HG02610 (cell line): ENCODE results near the gene TEX19.

Experiments used
- ATAC-seq: cut with Tn5 transposase; IDR thresholded peaks from one replicate; pipeline ENCODE4 v1.9.1; 2021; ENCODE audit warnings: mild to moderate bottlenecking, moderate library complexity; ENCODE audit not compliant: unreplicated experiment

The TEX19 gene

DNA sequence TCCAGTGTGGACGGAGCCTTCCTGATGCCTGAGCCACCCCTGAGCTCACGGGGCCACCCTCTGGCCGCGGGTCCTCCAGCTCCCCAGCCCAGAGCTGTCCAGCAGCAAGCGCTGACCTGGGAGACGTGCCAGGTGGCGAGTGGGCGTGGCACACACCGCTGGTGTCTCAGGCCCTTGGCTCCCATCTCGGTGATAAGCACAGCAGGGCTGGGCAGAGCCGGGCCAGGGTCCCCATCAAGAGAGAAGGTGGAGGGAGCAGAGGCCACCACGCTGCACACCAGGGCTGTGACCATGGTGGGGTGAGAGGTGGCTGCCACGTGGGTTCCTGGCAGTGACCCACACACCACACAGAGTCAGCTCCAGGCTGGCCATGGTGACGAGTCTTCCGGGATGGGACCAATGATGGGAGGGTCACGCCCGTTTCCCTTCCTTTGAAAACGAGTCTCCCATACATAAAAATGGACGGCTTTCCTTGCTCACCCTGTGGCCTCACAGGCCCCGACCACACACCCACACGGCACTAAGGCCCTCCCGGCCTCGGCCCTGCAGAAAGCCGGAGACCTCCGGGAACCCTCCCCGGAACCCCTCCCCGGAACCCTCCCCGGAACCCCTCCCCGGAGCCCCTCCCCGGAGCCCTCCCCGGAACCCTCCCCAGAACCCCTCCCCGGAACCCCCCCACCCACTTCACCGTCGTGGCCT, 29.3 kb downstream of the TEX19 start:
- no peak for ATAC-seq

DNA sequence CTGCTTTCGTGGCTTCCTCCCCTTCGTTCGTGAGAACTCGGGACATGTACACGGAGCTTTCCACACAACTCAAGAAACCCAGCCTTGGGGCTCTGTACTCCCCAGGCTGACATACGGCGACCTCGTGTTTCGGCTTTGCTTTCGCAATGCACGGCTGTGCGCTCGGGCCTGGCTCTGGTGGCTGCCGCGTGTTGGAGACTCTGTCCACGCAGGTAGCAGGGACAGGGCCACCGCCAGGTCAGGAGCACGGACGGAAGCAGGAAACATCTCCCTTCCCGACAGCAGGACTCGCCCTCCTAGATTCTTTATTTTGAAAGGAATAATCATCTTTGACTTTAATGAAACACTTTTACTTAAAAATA, 29.9 kb downstream of the TEX19 start:
- no peak for ATAC-seq

DNA sequence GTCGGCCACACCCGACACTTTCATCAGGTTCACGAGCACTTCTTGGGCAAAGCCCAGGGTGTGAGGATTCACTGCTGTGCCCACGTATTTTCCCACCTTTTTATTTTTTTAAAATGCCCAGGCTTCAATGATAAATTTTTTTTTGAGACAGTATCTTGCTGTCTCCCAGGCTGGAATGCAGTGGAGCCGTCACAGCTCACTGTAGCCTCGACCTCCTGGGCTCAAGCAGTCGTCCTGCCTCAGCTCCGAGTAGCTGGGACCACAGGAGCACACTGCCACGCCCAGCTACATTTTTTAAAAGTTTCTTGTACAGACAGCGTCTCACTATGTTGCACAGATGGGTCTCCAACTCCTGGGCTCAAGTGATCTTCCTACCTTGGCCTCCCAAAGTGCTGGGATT, 30.3 kb downstream of the TEX19 start:
- ATAC-seq: no peak

DNA sequence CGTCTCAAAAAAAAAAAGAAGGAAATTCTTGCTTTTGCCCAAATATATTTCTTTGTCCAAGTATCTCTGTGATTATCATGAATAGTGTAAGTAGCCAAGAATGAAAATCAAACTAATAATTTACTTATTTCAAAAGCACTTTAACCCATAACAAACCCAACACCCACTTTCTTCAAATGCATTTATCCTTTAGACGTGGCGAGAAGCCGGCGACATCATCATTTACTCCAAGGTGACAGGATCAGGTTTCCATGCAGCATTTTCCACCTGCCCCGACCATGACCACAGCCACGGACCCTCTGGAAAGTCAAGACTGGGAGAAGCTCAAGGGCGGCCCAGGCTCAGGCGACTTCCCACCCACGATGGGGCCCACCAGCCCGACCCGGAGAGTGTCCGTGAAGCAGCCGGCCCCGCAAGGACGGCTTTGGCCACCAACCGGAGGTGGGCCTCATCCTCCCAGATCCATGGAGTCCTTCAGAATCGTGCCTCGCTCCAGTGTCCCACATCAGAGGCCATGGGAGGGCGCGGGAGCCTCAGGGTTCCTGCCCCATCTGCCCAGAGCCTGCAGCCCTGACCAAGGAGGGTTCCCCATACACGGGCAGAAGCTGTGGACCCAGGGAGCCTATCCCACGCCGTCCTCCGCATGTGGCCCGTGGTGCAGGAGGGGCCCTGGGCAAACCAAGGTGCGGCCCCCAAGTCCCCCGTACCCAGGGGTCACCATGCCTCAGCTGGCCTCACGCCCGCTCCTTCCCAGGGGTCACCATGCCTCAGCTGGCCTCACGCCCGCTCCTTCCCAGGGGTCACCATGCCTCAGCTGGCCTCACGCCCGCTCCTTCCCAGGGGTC, 31.2 kb downstream of the TEX19 start:
- ATAC-seq: no peak

DNA sequence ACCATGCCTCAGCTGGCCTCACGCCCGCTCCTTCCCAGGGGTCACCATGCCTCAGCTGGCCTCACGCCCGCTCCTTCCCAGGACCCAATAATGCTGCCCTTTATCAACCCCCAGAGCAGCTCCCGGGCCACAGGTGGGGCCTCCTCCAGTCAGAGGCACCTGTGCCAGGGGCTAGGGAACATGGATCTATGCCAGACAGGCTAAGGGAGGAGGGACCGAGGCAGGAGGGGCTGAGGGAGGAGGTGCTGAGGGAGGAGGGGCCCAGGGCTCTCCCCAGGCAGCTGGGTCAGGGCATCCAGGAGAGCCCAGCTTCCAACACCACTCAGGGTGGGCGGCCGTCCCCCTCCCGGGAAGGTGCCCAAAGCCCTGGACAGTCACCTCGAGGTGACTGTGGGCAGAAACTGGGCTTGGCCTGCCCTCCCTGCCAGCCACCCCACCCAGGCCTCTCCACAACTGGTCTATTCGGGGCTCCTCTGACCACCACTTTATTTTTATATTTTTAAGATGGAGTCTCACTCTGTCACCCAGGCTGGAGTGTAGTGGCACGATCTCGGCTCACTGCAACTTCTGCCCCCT, 31.9 kb downstream of the TEX19 start:
- no peak for ATAC-seq

DNA sequence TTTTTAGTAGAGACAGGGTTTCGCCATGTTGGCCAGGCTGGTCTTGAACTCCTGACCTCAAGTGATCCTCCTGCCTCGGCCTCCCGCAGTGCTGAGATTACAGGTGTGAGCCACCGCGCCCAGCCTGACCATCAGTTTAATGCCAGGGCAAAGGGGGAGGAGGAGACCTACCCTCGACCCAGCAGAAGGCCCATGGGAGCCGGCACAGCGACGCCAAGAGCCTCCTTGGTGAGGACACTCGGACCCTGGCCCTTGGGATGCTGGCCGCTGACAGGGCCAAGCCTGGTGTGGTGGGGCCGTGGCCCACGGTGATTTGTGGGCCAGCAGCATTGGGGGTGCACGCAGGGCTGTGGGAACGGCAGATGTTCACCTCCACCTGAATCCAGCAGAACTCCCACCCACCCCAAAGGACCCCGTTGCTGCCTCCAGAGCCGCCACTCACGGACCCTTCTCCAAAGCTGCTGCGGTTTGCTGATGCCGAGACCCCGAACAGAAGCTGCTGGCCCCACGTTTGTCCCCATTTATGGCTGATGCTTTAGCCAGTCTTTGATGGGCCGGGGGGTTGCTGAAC, 32.5 kb downstream of the TEX19 start:
- no peak for ATAC-seq

DNA sequence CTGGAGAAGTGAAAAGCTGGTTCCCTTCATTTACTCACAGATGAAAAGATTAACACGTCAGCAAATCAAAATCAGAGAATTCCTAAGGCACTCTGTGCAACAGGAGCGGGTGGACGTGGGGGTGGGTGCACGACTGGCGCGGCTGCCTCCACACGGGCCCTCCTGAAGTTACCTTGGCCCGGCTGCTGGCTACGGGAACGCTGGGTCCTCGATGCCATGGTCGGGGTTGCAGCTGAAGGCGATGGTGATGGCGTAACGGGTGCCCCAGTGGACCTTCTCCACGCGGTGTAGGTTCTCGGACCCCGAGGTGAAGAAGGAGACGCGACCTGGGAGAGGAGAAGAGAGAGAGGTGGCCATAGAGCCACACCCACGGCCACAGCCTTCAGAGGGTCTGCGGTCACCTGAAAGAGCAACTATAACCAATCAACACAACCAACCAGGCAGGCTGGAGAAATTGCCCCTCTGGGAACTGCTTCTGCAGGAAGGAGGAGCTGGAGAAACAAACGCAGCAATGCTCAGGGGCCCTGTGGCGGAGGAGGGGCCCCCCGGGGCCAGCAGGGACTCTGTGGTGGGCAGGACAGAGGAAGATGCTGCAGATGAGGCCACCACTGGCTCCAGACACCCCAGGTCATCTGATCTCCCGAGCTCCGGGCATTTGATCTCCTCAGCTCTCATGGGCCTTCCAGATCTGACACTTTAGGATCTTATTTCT, 33.3 kb downstream of the TEX19 start:
- ATAC-seq: no peak

DNA sequence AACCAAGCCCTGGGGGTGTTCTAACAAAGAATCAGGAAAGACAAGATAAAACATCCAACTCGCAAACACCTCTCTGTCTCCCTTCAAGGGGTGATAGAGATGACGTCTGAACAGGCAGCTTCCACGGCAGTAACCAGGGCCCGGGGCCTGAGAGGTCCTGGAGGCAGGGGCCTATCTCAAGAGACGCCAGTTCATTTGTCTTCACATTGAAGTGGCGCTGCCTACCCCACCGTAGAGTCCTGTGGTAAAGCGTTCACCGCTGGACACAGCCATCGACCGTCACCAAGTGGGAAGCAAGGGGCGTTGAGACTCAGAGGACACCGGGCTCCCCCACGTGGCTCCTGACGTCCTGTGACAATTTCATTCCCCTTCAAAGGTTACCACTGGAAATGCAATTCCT, 33.9 kb downstream of the TEX19 start:
- no peak for ATAC-seq

DNA sequence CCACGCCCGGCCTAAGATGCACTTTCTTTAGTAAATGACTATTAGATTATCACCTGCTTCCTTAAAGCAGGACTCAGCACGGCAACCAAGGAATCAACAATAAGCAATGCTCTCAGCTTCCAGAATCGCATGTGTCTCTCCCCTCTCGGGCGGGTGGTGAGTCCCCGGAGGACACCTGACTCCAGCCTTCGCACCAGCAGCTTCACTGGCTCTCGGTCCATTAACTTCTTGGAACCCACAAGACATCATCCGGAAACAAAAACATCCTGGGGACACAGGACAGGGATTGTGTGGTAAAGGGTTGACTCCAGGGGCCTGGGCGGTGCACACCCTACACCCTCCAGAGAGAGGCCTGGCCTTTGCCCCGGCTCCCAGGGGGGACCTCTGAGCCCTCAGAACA, 35.2 kb downstream of the TEX19 start:
- ATAC-seq: no peak

DNA sequence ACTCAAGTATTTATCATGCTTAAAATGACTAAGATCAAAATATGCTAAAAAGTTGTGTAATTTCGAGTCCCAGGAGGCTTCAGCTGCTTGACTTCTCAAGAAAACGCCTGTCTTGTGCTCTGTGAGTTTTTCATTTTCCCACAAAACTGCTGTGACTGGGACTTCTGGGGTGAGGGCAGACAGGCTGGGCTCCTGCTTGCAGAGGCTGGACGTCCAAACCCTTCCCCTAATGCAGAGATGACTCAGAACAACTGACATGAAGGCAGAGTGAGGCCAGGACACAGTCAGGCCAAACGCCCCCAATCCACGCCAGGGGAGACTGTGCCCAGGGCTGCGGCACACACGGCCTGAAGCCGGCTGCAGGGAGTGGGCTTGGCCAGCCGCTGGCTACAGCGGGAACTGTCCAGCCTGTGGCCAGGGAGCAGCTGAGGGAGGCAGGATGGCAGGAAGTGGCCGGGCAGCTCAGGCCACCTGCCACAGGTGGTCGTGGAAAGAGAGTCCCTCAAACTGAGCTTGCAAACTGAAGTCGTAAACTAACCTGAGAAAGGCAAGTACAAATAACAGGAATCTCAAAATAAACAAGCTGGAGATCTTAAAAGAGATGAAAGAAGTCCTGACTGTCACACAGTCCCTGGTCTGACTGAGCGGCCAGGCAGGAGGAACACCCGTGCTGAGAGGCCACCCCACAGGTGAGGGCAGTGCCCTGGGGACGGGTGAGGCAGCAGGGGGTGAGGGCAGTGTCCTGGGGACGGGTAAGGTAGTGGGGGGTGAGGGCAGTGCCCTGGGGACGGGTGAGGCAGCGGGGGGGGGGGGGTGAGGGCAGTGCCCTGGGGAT, 37.8 kb downstream of the TEX19 start:
- no peak for ATAC-seq

DNA sequence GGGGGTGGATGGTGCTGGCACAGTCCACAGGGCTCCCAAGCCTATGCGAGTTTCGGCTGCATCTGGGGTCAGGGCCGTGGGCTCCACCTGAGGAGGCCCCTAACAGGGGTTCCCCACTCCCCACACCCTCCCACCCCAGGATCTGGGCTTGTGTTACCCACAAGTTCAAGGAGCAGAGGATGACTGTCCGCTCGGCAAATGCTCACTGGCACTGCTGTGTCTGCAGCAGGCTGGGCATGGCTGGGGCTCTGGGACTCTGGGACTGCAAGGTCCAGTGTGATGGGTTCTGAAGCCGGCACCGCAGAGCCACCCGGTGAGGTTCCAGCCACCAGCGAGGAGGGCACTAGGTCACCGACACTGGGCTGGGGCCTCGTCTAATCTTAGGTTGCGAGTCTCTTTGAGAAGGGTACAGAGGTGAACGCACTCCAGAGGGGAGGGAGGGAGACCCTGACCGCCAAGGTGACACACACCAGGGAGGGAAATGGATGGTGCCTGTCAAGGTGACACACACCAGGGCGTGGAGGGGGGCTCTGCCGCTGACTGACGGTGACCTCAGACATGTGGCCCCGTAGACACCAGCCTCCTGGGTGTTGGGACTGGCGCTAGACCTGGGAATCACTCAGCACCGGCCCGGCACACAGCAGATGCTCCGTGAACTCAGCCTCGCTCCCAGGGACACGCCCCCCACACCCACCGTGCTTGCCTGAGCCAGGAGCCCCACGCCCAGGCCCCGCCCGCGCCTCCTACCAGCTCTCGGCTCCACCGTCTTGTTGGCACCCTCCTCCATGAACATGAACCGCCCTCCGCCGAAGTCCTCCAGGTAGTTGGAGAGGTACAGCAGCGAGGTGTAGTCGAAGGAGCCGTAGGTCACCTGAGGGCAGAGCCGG, 38.6 kb downstream of the TEX19 start:
- ATAC-seq: no peak

DNA sequence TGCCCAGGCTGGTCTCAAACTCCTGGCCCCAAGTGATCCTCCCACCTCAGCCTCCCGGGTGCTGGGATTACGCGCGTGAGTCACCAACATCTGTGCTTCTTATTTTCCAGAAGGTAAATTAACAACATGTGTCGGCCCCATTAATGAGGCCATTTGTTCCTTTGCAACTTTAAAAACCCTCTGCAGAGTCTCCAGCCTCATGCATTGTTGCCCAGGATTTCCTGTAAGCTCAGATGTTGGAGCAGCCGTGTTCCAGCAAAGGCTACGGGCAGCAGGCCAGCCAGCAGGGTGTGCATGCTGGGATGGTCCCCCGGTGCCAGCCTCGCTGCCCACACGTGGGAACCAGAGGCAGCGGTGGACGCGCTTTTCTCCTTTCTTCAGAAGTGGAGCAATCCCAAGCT, 40.0 kb downstream of the TEX19 start:
- ATAC-seq: no peak

DNA sequence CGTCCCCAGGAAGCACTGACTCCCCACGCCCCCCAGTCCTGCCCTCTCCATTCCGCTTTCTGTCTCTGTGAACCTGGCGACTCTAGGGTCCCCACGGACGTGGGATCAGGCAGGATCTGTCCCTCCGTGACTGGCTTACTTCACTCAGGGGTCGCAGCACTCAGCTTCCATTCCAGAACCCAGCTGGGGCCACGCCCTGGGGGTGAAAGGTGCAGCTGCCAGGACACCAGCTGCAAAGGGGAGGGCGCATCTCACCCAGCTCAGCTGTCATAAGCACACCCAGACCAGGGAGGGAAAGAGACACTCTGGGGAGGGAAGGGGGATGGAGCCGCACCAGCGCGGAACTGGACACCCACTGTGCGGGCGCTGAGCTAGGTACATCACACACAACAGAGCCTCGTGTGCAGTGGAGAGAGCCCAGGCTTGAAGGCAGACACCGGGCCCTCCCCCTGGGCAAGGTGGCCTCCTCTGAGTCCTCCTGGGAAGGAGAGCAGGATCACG, 40.6 kb downstream of the TEX19 start:
- no peak for ATAC-seq

DNA sequence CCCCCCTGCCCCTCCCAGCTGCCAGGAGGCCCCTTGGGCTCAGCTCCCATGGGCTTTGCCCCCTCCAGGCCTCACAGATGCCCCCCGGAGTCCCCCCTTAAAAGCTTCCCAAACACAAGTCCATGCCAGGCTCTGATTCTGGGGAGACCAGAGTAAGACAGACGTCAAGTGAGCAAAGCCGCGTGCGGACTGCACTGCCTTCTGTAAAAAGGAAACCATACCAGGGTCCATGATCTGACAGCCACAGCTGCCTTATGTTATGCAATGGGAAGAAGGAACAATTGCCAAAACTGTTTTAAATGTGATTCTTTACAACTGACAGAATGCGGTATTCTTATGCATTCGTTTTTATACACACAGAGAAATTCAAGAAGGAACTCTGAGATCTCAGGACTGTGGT, 41.2 kb downstream of the TEX19 start:
- no peak for ATAC-seq

DNA sequence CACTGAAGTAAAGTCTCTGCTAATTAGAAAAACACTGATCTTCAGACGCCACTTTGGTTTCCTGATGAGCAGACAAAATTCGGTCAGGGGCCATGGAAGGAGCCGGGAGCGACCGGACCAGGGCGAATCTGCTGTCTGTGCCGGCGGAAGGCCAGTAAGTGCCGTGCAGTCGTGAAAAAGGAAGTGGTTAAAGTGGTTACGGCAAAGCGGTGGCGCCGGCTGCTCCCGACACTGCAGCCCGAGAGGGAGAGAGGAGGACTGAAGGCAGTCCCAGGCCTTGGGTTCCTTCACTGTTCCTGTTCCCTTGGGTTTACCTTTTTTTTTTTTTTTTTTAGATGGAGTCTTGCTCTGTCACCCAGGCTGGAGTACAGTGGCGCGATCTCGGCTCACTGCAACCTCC, 41.8 kb downstream of the TEX19 start:
- no peak for ATAC-seq

DNA sequence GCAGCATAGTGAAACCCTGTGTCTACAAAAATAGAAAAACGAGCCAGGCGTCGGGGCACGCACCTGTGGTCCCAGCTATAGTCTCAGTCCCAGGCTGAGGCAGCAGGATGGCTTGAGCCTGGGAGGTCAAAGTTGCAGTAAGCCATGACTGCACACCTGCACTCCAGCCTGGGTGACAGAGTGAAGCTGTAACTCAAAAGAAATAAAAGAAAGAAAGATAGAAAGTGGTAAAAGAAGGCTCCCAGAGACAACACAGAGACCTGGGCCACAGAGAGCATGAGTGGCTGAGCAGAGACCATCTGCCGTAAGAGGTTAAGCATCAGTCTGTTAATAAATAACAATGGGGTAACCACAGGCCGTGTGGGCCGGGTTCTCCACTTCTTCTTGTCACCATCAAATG, 43.8 kb downstream of the TEX19 start:
- ATAC-seq: no peak

DNA sequence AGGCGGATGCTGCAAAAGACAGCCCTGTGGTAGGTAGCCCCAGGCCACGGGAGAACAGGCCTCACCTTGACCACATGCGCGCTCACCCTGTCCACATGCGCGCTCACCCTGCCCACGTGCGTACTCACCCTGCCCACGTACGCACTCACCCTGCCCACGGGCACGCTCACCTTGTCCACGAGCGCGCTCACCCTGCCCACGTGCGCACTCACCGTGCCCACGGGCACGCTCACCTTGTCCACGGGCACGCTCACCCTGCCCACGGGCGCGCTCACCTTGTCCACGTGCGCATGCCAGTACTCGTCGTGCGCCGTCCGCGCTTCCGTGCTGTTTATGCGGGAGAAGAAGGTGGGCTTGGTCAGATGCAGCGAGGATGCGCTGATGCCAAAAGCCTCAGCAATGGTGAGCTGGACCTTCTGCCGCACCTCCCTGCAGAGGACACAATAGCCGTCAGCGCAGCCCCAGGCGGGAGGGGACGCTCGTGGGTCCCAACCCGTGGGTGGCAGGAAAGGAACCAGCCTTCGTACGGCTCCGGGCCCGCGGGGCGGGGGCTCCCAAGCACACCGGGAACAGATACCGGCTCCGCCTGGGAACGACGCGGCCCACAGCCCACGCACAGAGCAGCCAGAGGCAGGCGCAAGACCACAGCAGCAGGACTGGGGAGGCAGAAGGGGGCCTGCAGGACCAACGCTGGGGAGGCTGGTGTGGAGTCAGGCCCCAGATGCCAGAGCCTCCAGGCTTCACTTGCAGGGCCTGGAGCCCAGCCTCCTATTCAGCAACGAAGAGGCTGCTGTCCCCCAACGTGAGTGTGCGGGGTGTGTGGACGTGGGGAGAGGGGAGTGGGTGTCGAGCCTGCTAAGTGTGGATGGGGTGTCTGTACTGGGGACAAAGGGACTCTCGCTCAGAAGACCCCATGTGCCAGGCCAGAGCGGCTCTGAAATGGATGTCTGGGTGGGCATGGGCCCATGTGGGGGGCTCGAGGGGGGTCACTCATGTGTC, 44.9 kb downstream of the TEX19 start:
- ATAC-seq: no peak

DNA sequence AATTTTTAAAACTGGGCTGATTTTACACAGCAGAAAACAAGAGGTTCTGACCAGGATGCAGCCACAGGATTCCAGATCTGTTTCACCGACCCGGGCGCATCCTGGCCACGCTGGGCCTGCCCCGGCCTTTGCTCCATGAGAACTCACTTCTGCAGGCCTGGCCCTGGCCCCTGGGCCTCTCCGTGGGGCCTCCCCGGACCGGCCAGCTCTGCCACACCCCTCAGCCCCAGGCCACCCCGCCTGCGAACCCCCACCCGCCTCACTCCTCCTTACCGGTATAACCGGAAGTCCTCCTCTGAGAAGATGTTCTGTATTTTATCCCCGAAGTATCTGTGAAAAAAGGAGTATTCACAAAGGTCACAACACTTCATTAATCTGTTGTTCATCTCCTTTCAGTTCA, 46.0 kb downstream of the TEX19 start:
- ATAC-seq: no peak
